GM23248 (cell line): ENCODE data around the gene ST6GALNAC3. TPM values are rescaled to one million over a fixed set of nuclear protein-coding genes. Genes with fewer than 3 reads are reported as not detected.

ENCODE experiments used
- DNase-seq: peaks from one replicate; pipeline ENCODE4 v3.0.0-alpha.2; 2015
- H2AFZ ChIP-seq: fragments of 200-600 bp; sonication (generic); 2 replicates; pipeline ENCODE4 v1.6.1; 2016; ENCODE audit warnings: antibody characterized with exemption
- H3F3A ChIP-seq: fragments of 200-600 bp; sonication (generic); 2 replicates; pipeline ENCODE4 v1.6.1; 2016; ENCODE audit warnings: mild to moderate bottlenecking, antibody characterized with exemption, mixed run types; ENCODE audit not compliant: insufficient read depth
- H3K27ac ChIP-seq: fragments of 200-600 bp; sonication (generic); 2 replicates; pipeline ENCODE4 v1.5.1; 2016; ENCODE audit warnings: mild to moderate bottlenecking
- H3K27me3 ChIP-seq: fragments of 200-600 bp; sonication (generic); replicated peaks from 2 replicates; pipeline ENCODE4 v1.6.1; 2016; ENCODE audit warnings: mild to moderate bottlenecking; ENCODE audit not compliant: insufficient read depth
- H3K36me3 ChIP-seq: fragments of 200-600 bp; sonication (generic); 2 replicates; pipeline ENCODE4 v1.6.1; 2016; ENCODE audit warnings: low read depth, mild to moderate bottlenecking
- H3K4me1 ChIP-seq: fragments of 200-600 bp; sonication (generic); 2 replicates; pipeline ENCODE4 v1.6.1; 2016; ENCODE audit warnings: mild to moderate bottlenecking; ENCODE audit not compliant: insufficient read depth
- H3K4me2 ChIP-seq: fragments of 200-600 bp; sonication (generic); one replicate; pipeline ENCODE4 v1.6.1; 2016; ENCODE audit warnings: mild to moderate bottlenecking; ENCODE audit not compliant: unreplicated experiment
- H3K4me3 ChIP-seq: fragments of 200-600 bp; sonication (generic); 2 replicates; pipeline ENCODE4 v1.5.1; 2016; ENCODE audit warnings: mild to moderate bottlenecking
- H3K79me2 ChIP-seq: fragments of 200-600 bp; sonication (generic); 2 replicates; pipeline ENCODE4 v1.6.1; 2016; ENCODE audit warnings: mild to moderate bottlenecking; ENCODE audit not compliant: insufficient read depth
- H3K9ac ChIP-seq: fragments of 200-600 bp; sonication (generic); 2 replicates; pipeline ENCODE4 v1.6.1; 2016; ENCODE audit warnings: mild to moderate bottlenecking
- H3K9me2 ChIP-seq: fragments of 200-600 bp; sonication (generic); 2 replicates; pipeline ENCODE4 v1.6.1; 2016; ENCODE audit warnings: mixed run types, mild to moderate bottlenecking, moderate library complexity; ENCODE audit not compliant: insufficient read depth
- H3K9me3 ChIP-seq: fragments of 200-600 bp; sonication (generic); one replicate; pipeline ENCODE4 v1.6.1; 2017; ENCODE audit warnings: low read depth
- H4K20me1 ChIP-seq: fragments of 200-600 bp; sonication (generic); 2 replicates; pipeline ENCODE4 v1.6.0; 2016; ENCODE audit not compliant: insufficient read depth
- EZH2 ChIP-seq: fragments of 200-600 bp; sonication (generic); IDR thresholded peaks from 2 replicates; pipeline ENCODE4 v1.6.1; 2018; ENCODE audit warnings: antibody characterized with exemption, mild to moderate bottlenecking; ENCODE audit not compliant: insufficient read depth, poor library complexity, severe bottlenecking
- EZH2phosphoT487 ChIP-seq: fragments of 200-600 bp; sonication (generic); IDR thresholded peaks from 2 replicates; pipeline ENCODE4 v1.6.1; 2018; ENCODE audit warnings: antibody characterized with exemption, moderate library complexity, mild to moderate bottlenecking, low read depth; ENCODE audit not compliant: insufficient read depth
- WGBS, 2 experiments: methylation state at CpG; one replicate each; pipeline ENCODE4 v1.1.6; 2015 to 2017; ENCODE audit warnings: low lambda C conversion rate in 2 of 2, low coverage in 1 of 2; ENCODE audit errors: missing lambda C conversion rate in 2 of 2; 5-methylcytosine and 5-hydroxymethylcytosine counted together
- in situ Hi-C: fragments of 300-500 bp; cut with MboI; formaldehyde crosslinking; loops from 2 replicates; pipeline ENCODE4 v1.15.0; 2020
- polyA plus RNA-seq: library from polyadenylated mRNA; unstranded; fragments of >200 nt; fragmentation: Nextera tagmentation; extraction: Ambion mirVana; gene quantifications from 2 replicates; pipeline ENCODE4 v1.2.1, GENCODE V29; 2016
- total RNA-seq: library from RNA; depleted of rRNA; stranded (reverse); fragments of >200 nt; shearing (Covaris generic); gene quantifications from 2 replicates; pipeline ENCODE4 v1.2.3, GENCODE V29; 2014

ST6GALNAC3 gene
- total and polyA plus RNA-seq, 2 experiments from 2014 or later, result not detected

GRCh38 chr1:76510672-76511557, 436.4 kb downstream of the ST6GALNAC3 start:
- Histone ChIP-seq H3K9ac (no peak overlapping the region), H3K27me3 (no peaks in the 10 kb centered on the region), H2AFZ (no peak overlapping the region), H3K36me3 (no peaks in the 10 kb centered on the region), H3K79me2 (no peaks in the 10 kb centered on the region), H4K20me1 (no peaks in the 10 kb centered on the region), H3K9me3 (no peaks in the 10 kb centered on the region), H3F3A (no peaks in the 10 kb centered on the region), H3K4me1 (no peaks in the 10 kb centered on the region), H3K4me2 (no peak overlapping the region), H3K27ac (no peak overlapping the region), H3K4me3 (no peak overlapping the region), H3K9me2 (no peaks in the 10 kb centered on the region)
- WGBS, 2 experiments, result 51 to 58% methylated on average over 7 of the region's 7 CpGs
- in situ Hi-C loops, result no loop called here
- TF ChIP-seq EZH2 (no peak), EZH2phosphoT487 (no peak)
- no peak for DNase-seq

- H3F3A ChIP-seq, result no peaks in the 10 kb centered on the region
- 71 to 75% methylated on average over 5 of the region's 5 CpGs for WGBS, 2 experiments
- no peaks in the 10 kb centered on the region for H3K27me3 ChIP-seq
- no peaks in the 10 kb centered on the region for H4K20me1 ChIP-seq
- H3K36me3 ChIP-seq, result no peaks in the 10 kb centered on the region
- H2AFZ ChIP-seq, result no peak overlapping the region
- DNase-seq, result no peak
- H3K27ac ChIP-seq, result no peak overlapping the region
- H3K4me1 ChIP-seq, result no peaks in the 10 kb centered on the region
- H3K4me3 ChIP-seq, result no peak overlapping the region
- H3K9me2 ChIP-seq, result no peaks in the 10 kb centered on the region
- no peaks in the 10 kb centered on the region for H3K79me2 ChIP-seq
- TF ChIP-seq EZH2 (no peak), EZH2phosphoT487 (no peak)
- in situ Hi-C loops, result no loop called here
- no peaks in the 10 kb centered on the region for H3K9me3 ChIP-seq
- no peak overlapping the region for H3K9ac ChIP-seq
- H3K4me2 ChIP-seq, result no peak overlapping the region
These were observed 437.1 kb downstream of the ST6GALNAC3 start for GRCh38 chr1:76511558-76512179.

- Histone ChIP-seq H3K4me1 (no peaks in the 10 kb centered on the region), H3K9me2 (0 out of 2 replicates have a peak, but pooled peaks cover 2% of the 10 kb centered on the region), H3K9me3 (no peaks in the 10 kb centered on the region), H3K4me3 (no peak overlapping the region), H3F3A (no peaks in the 10 kb centered on the region), H3K36me3 (no peaks in the 10 kb centered on the region), H4K20me1 (no peaks in the 10 kb centered on the region), H3K79me2 (no peaks in the 10 kb centered on the region), H3K27me3 (no peaks in the 10 kb centered on the region), H2AFZ (no peak overlapping the region), H3K27ac (no peak overlapping the region), H3K9ac (no peak overlapping the region), H3K4me2 (no peak overlapping the region)
- 39 to 47% methylated on average over 3 of the region's 3 CpGs for WGBS, 2 experiments
- TF ChIP-seq EZH2, result no peak
- no peak for TF ChIP-seq EZH2phosphoT487
- in situ Hi-C loops, result no loop called here
- DNase-seq, result no peak
These were observed 456.4 kb downstream of the ST6GALNAC3 start for GRCh38 chr1:76530953-76531352.

GRCh38 chr1:76541618-76542017, 467.1 kb downstream of the ST6GALNAC3 start:
- Histone ChIP-seq H3K9ac (no peak overlapping the region), H2AFZ (no peak overlapping the region), H3K9me2 (no peaks in the 10 kb centered on the region), H3K4me2 (no peak overlapping the region), H3K27ac (no peak overlapping the region), H3K79me2 (no peaks in the 10 kb centered on the region), H4K20me1 (no peaks in the 10 kb centered on the region), H3F3A (no peaks in the 10 kb centered on the region), H3K9me3 (no peaks in the 10 kb centered on the region), H3K27me3 (no peaks in the 10 kb centered on the region), H3K4me3 (no peak overlapping the region), H3K4me1 (no peaks in the 10 kb centered on the region), H3K36me3 (no peaks in the 10 kb centered on the region)
- in situ Hi-C loops, result no loop called here
- no peak for DNase-seq
- no peak for TF ChIP-seq EZH2phosphoT487
- no peak for TF ChIP-seq EZH2
- 3 to 4% methylated on average over 2 of the region's 2 CpGs for WGBS, 2 experiments
